ENCODE data around the gene ANKRD35.
A peak's percentile ranks its signal among the peaks of the same experiment; 100 is the strongest.
"Not testable (repeated sequence)": the region's sequence is repeated elsewhere in the genome, so short reads cannot be mapped to it uniquely, and the experiment has no call there.

ANKRD35 gene

DNA sequence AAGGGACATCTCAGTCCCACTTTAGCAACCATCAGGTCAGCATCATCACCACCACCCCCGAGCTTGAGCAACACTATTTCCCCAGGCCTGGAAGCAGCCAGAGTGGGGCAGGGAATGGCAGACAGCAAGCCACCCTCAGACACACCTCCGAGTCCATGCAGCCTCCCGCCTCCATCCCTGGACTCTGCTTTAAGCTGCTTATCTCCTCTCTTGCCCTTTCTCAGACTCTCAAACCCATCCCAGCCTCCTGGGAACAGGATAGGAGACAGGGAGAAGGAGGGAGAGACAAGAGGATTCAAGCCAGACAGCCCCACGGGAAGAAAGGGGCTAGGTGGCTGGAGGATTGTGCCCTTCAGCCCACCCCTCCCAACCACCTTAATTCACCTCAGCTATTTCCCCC lies 28.5 kb downstream of the ANKRD35 start:
- DNase-seq (ENCODE audit: low read depth) = no peak

GRCh38 chr1:145855426-145855948 lies 30.2 kb downstream of the ANKRD35 start:
- DNase-seq (ENCODE audit: low read depth) = no peak

DNA sequence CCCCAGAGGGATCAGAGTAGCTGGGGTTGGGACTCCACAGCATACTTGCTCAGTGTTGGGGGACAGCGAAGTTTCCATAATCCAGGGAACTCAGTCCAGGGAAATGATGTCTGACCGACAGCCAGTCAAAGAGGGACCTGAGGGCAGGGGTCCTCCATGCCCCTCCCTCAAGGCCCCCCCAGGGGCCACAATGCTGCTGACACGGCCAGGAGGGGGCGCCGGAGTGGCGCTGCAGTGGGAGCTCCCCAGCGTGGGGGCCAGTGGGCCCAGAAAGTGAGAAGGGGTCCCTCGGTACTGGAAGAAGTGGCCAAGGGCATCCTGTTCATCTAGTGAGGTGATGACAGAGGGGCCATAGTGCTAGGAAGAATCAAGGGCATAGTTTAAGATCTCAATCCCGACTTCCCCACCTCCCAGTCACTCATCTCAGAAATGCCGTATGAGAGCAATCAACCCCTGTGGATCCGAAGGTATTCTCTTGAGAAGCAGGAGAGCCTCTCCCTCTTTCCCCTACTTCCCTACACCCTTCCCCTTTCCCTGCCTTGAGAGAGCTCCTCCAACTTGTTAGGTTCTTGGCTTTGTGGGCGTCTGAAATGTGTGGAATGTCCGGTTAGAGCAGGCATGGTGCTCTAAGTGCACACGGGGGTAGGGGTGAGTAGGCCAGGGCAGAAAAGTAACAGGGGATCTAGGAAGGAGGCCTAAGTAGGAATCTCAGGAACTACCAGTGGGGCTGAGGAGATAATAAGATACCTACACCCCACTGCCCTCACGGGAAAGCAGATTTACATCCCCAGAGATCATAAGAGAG lies 36.1 kb downstream of the ANKRD35 start:
- DNase-seq (ENCODE audit: low read depth) = peak; percentile 70

GRCh38 chr1:145847827-145848226 lies 37.8 kb downstream of the ANKRD35 start:
- no peak for DNase-seq (ENCODE audit: low read depth)

GRCh38 chr1:145846201-145846612 lies 39.5 kb downstream of the ANKRD35 start:
- DNase-seq (ENCODE audit: low read depth) = no peak

DNA sequence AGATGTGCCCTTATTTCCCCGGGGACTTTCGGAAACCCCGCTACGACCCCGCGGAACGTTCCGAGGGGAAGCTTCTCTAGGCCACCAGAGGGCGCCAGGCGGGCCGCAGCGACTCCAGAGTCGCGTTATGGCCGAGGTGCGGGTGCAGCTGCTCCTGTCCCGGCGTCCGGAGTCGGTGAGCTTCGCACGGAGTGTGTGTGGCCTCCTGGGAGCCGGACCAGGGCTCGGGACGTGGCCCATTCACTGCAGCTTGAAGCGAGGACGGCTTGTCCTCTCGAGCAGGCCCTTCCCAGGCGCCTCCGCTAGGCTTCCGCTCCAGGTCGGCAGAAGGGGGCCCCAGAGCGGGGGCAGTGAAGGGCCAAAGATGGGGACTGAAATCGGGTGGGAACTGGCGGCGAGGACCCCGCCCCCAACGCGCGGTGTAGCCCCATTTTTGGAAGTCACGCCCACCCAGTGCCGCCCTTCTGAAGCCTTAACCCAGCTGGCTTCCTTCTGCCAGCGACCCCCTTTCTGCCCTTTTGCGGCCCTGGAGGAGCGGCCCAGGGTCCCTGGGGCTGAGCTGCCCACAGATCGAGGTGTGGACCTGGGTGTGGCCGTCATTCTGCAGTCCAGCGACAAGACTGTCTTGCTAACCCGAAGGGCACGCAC lies 40.0 kb downstream of the ANKRD35 start, which contains the start of gene NUDT17:
Gene NUDT17 (plus strand): TSS at position 117 of the 648 bp plus-strand sequence. CDS start 11 bp downstream, at position 128.
- DNase-seq (ENCODE audit: low read depth) = no peak

DNA sequence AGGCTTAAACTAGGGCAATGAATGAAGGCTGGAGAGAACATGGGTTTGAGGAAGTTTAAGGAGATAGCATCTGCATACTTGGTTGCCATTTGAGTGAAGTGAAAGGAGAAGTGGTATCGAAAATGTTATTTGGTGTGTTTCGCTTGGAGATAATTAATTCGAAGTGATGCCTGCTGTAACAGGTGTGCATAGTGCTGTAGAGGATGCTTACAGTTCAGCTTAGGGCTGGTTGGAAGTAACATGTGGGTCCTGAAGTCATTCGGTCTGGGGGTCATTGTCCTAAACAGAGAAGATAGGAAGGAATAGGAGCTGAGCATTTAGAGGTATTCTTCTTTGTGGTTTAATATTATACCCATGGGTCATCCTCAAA lies 40.5 kb downstream of the ANKRD35 start:
- no peak for DNase-seq (ENCODE audit: low read depth)

DNA sequence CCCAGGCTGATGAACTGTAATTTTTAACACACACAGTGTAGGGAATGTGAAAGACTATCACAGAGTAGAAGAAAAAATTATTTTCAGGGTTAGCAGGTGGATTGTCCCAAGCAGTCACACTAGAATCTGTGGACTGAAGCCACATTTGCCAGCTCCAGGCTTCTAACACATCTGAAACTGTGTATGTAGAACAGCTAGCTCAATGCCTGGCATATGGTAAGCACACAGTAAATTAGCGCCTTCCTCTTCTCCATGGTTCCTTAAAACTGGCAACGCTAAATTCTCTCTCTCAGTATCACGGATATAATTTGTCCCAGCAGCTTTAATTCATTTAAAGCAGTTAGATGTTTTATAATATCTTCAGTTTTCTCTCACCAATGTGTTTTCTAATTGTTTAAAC lies 42.6 kb downstream of the ANKRD35 start:
- no peak for DNase-seq (ENCODE audit: low read depth)

DNA sequence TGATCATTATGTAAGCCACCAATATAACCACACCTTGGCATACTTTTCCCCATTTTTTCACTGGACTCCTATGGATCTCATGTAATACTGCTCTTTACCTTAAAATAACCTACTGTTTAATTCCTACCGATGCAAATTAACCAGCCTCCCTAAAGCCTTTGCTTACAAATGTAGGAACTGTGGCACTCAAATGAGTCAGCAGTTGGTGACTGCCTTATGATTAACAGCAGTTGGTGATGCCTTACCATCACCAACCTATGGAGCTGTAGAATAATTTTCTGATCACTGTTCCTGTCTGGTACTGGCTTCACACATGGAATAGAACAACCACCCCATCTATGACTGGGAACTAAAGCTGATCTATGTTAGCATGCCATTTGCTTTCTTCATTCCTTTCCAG lies 48.0 kb downstream of the ANKRD35 start:
- no peak for DNase-seq (ENCODE audit: low read depth)

GRCh38 chr1:145830810-145831209 lies 54.9 kb downstream of the ANKRD35 start:
- DNase-seq (ENCODE audit: low read depth) = not testable (repeated sequence)

- DNase-seq (ENCODE audit: low read depth) = no peak
These were observed 57.2 kb downstream of the ANKRD35 start for GRCh38 chr1:145828367-145829026.

DNA sequence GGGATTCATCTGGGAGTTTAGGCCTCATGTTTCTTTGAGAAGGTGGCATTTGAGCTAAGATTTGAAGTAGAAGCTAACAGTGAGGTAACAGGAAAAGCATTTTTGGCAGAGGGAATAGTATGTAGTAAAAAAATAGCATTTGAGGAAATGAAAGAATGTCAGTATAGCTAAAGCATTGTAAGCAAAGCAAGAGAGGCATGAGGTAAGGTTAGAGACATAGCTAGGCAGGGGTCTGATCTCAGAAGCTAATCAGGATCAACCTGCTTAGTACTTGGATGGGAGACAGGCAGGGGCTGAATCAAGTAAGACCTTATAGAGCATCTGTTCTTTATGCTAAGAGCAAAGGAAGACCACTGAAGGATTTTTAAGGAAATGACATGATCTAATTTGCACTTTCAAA lies 57.7 kb downstream of the ANKRD35 start:
- DNase-seq (ENCODE audit: low read depth) = no peak

DNA sequence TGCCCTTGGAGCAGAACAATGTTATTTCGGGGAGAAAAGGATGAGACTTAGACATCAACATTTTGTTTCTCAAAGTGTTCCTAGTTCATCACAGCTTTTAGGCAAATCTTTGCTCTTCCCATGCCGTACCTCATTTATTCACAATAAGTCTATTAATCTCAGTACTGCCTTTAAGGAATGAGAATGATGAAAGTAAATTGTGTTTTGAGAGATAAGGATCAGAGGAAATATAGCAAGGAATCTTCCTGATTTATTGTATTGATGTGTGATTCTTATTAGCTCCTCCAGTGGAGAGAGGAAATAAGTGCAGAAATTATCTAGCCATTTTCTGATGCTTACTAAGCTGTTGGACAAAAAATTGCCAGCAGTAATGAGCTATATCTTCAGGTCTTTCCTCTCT lies 59.6 kb downstream of the ANKRD35 start:
- DNase-seq (ENCODE audit: low read depth) = no peak

GRCh38 chr1:145824499-145824842 lies 61.2 kb downstream of the ANKRD35 start:
- DNase-seq (ENCODE audit: low read depth) = no peak

DNA sequence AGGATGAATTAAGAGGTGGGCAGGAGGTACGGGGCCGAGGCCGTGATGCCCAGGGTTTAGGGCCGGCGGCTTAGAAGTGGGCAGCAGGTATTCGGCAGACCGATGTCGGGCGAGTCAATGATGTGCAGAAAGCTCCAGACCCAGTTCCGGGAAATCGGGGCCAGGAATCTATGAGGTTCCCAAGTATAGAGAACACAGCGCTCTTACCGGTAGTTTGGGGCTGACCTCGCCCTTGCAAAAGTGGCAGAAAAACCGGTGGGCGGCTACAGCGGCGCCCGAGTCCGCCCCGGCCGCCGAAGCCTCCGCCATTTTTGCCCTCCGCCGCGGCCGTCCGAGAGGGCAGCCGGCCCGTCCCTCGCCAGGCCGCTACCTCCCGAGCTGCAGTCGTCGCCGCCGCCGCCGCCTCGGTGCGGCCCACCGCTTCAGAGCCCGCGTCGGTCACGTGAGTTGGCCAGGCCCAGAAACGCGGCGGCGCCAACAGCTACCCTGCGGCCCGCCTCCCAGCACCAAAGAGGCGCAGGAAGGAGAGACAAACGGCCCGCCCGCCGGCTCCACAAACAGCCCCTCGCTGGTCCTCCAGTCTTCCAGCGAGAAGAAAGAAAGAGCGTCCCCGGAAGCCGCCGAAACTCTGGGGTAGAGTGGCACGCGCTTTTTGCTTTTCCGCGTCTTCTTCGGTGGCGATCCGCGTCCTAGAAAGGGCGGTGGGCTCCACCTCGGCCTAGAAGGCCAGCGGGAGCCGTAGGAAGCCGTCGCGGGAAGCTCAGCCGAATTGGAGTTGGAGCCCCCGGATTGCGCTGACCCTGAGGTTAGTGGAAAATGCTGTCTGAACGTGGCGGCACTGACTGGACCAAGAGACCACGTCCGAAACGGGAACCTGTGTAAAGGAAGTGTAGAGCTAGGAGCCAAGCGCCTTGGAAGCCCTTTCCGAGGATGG lies 61.8 kb downstream of the ANKRD35 start, which contains the start of the genes POLR3C and RNF115:
Gene POLR3C (plus strand): TSS at position 636 of the 934 bp plus-strand sequence. CDS start 1,577 bp downstream, outside the sequence.
Gene RNF115 (minus strand): TSS at position 531 of the 934 bp plus-strand sequence. CDS start 222 bp downstream, at position 309.
- peak; percentile 71 for DNase-seq (ENCODE audit: low read depth)

GRCh38 chr1:145822779-145823331 lies 62.8 kb downstream of the ANKRD35 start:
- DNase-seq (ENCODE audit: low read depth) = not testable (repeated sequence)

- DNase-seq (ENCODE audit: low read depth) = not testable (repeated sequence)
These were observed 67.6 kb downstream of the ANKRD35 start for GRCh38 chr1:145818095-145818494.

Measured in HS-27A (cell line).